Measurements from ENCODE around the gene EFCAB12.

DNA sequence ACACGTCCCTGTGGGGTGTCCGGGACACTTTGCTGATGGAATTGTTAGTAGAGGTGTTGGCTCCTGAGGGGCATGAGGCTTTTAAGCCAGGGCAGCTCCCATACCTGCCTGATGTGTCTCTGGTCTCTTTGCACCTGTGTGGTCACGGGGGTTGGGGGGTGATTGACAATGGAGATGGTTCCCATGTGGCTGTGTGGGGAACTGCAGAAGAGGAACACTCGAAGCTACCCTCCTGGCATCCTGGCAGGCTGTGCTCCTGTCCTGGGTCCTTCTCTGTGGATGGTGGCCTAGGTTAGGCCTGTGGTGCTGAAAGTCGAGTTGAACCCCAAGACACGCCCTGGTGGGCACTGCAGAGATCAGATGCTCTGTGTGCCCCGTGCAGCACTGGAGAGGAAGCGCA lies 76.4 kb downstream of the EFCAB12 start:
- TF ChIP-seq, protein P1, sequence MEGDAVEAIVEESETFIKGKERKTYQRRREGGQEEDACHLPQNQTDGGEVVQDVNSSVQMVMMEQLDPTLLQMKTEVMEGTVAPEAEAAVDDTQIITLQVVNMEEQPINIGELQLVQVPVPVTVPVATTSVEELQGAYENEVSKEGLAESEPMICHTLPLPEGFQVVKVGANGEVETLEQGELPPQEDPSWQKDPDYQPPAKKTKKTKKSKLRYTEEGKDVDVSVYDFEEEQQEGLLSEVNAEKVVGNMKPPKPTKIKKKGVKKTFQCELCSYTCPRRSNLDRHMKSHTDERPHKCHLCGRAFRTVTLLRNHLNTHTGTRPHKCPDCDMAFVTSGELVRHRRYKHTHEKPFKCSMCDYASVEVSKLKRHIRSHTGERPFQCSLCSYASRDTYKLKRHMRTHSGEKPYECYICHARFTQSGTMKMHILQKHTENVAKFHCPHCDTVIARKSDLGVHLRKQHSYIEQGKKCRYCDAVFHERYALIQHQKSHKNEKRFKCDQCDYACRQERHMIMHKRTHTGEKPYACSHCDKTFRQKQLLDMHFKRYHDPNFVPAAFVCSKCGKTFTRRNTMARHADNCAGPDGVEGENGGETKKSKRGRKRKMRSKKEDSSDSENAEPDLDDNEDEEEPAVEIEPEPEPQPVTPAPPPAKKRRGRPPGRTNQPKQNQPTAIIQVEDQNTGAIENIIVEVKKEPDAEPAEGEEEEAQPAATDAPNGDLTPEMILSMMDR (IDR thresholded peaks at IDR 0.05; ENCODE audit: low read depth, low read length), result no peak
- no peak for TF ChIP-seq EZH2phosphoT487 (IDR thresholded peaks at IDR 0.05; ENCODE audit: low read depth)
